PFSK-1 (cell line): ENCODE results near the gene NUB1.

Experiments used
- TAF1 ChIP-seq: IDR thresholded peaks from 2 replicates; pipeline ENCODE4 v1.6.1; 2012; ENCODE audit warnings: low read length, control low read depth, borderline replicate concordance; ENCODE audit not compliant: insufficient read depth
- TF ChIP-seq, protein P1 (sequence below), 2 experiments: IDR thresholded peaks; 2 replicates each; pipeline versions ENCODE4 v1.6.1 to v1.8.0; 2011 to 2012; ENCODE audit warnings: low read depth in 2 of 2, low read length in 2 of 2, control low read depth in 1 of 2, inconsistent platforms in 1 of 2, mild to moderate bottlenecking in 1 of 2, moderate library complexity in 1 of 2; ENCODE audit not compliant: insufficient read depth in 1 of 2

DNA sequence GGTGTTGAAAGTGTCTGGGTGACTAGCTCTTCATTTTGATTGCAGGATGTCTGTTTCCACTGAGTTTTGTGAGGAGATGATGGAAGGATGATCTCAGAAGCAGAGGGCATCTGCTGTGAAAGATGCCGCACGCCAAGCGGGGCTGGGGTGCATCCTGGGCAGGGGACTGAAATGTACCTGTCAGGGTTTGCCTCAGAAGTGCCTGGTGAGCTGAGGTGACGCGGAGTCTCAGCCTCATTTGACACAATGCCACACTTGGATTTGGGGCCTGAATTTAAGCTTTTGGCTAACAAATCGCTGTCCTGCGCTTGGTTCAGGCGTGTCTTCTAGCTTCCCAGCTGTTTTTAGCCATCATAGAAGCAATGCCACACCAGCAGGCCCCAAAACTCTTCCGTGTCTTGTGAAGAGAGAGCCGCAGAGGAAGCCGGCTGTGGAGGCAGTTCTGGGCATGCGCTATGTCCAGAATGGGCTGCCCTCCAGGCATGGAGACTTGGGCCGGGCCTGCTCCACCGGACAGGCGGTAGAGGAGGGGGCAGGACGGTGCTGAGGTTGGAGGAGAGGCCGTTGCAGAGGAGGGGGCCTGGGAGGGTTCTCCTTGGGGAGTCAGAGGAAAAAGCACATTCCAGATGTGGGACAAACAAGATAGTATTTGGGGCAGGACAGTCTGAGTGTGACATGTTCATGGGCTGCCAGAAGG, 37.0 kb downstream of the NUB1 start:
- no peak for TF ChIP-seq TAF1
- TF ChIP-seq, protein P1, sequence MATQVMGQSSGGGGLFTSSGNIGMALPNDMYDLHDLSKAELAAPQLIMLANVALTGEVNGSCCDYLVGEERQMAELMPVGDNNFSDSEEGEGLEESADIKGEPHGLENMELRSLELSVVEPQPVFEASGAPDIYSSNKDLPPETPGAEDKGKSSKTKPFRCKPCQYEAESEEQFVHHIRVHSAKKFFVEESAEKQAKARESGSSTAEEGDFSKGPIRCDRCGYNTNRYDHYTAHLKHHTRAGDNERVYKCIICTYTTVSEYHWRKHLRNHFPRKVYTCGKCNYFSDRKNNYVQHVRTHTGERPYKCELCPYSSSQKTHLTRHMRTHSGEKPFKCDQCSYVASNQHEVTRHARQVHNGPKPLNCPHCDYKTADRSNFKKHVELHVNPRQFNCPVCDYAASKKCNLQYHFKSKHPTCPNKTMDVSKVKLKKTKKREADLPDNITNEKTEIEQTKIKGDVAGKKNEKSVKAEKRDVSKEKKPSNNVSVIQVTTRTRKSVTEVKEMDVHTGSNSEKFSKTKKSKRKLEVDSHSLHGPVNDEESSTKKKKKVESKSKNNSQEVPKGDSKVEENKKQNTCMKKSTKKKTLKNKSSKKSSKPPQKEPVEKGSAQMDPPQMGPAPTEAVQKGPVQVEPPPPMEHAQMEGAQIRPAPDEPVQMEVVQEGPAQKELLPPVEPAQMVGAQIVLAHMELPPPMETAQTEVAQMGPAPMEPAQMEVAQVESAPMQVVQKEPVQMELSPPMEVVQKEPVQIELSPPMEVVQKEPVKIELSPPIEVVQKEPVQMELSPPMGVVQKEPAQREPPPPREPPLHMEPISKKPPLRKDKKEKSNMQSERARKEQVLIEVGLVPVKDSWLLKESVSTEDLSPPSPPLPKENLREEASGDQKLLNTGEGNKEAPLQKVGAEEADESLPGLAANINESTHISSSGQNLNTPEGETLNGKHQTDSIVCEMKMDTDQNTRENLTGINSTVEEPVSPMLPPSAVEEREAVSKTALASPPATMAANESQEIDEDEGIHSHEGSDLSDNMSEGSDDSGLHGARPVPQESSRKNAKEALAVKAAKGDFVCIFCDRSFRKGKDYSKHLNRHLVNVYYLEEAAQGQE (IDR thresholded peaks at IDR 0.05; ENCODE audit: insufficient read depth in 1 of 2, low read depth in 2 of 2, low read length in 2 of 2) = no peak
